NB4 (cell line): ENCODE data around the gene CARD9.
A peak's percentile ranks its signal among the peaks of the same experiment; 100 is the strongest.

Source experiments
- CTCF ChIP-seq: IDR thresholded peaks from one replicate; pipeline ENCODE4 v1.5.1; 2012; ENCODE audit warnings: low read depth, low read length
- MAX ChIP-seq: IDR thresholded peaks from 2 replicates; pipeline ENCODE4 v1.6.1; 2011; ENCODE audit warnings: low read depth, low read length
- MYC ChIP-seq: IDR thresholded peaks from 2 replicates; pipeline ENCODE4 v1.6.1; 2011; ENCODE audit warnings: low read depth, low read length
- POLR2A ChIP-seq: IDR thresholded peaks from 2 replicates; pipeline ENCODE4 v1.6.1; 2011; ENCODE audit warnings: mild to moderate bottlenecking; ENCODE audit not compliant: insufficient read length; ENCODE audit errors: extremely low read depth

- TF ChIP-seq CTCF: no peak
- peak; percentile 88 for TF ChIP-seq MAX
- TF ChIP-seq POLR2A: no peak
- peak; percentile 65; the same call in 1 of the 2 replicates for TF ChIP-seq MYC
These were observed 36.3 kb upstream of the CARD9 start for GRCh38 chr9:136409557-136410455.
